ENCODE measurements around the gene TMEM234.
A peak's percentile ranks its signal among the peaks of the same experiment; 100 is the strongest.
"Not testable (repeated sequence)": the region's sequence is repeated elsewhere in the genome, so short reads cannot be mapped to it uniquely, and the experiment has no call there.

TMEM234 gene

DNA sequence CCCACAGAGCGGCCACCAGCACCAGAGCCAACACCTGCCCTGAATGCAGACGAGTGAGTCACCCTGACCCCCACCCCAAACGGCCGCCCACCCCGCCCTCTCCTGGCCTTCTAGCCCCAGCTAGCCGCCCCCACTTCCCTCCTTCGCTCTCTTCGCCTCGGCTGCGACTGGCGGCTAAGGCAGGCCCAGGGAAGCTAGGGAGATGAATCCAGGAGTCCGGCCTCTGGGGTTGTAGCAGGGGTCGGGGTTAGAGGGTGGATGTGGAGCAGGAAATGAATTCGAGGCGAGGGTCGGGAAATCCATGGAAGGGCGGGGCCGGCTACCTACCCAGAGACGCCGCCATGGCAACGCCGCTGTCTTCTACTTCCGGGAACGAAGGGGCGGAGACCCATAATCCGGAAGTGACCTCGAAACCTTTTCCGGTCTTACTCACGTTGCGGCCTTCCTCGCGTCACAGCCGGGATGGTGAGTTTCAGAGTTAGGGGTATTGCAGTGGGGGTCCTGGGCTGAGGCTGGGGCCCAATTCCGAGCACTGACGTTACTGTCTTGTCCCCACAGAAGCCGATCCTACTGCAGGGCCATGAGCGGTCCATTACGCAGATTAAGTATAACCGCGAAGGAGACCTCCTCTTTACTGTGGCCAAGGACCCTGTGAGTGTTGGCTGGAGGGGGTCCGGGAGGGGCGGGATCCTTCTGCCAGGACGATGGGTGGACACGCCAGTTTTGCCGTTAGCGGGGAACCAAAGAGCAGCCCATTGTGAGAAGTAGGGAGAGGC is at the start of gene TMEM234, which contains the start of gene EIF3I:
Gene TMEM234, minus strand, starts transcription at position 374 of the 776 bp plus-strand sequence. Its CDS starts 31 bp downstream, at position 343.
Gene EIF3I, plus strand, starts transcription at position 428 of the 776 bp plus-strand sequence. Its CDS starts 35 bp downstream, at position 463.
- FAIRE-seq = peak; percentile 90
- DNase-seq (ENCODE audit: extremely low spot score, insufficient read length, low read depth) = peak; percentile 92

DNA sequence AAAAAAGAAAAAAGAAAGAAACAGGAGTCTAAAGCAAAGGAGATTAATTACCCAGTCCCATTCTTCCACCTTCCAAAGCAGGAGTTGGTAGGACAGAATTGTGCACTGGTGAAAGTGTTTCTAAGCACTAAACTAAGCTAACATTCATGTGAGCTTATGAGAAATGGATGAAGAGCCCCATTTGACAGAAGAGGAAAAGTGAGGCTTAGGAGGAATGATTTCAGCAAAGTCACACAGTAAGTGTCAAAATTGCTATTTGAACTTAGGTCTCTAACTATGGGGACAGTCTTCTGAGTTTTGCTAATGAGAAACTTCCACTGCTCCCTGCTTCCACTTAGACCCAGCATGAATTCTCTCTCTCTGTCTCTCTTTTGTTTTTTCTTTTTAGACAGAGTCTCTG is 47.6 kb upstream of the TMEM234 start:
- DNase-seq (ENCODE audit: extremely low spot score, insufficient read length, low read depth) = no peak
- FAIRE-seq = no peak

DNA sequence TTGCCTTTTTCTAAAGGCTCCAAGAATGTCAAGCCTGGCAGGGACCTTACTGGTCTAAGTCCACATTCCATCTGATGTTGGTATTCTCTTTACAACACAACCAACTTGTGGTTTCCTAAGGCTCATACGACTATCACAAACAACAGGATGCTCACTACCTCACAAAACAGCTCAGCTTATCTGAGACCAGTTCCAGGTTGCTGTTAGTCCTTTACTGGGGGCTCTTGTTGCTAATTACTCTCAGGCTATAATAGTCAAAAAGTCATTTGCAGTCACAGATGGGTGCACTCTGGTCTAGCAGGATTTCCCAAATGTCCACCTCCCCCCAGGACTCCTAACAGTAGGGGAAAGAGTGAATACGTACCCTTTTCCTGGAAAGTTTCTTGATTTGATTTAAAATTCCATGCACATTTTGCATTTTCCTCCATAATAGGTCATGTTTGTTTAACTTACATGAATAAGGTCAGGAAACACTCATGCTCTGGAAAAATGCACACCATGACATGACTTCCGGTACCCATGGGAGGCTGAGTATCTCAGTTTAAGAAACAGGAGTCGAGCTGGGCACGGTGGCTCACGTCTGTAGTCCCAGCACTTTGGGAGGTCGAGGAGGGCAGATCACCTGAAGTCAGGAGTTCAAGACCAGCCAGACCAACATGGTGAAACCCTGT is 44.9 kb upstream of the TMEM234 start:
- DNase-seq (ENCODE audit: extremely low spot score, insufficient read length, low read depth) (no peak), FAIRE-seq (no peak)

DNA sequence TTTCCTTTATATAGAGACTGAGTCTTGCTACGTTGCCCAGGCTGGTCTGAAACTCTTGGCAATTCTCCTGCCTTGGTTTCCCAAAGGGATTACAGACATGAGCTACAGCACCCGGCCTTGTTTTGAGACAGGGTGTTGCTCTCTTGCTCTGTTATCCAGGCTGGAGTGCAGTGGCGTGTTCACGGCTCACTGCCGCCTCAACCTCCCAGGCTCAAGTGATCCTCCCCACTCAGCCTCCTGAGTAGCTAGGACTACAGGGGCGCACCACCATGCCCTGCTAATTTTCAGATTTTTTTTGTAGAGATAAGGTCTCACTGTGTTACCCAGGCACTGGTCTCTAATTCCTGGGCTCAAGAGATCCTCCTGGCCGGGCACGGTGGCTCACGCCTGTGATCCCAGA is 43.7 kb upstream of the TMEM234 start:
- FAIRE-seq (no peak), DNase-seq (ENCODE audit: extremely low spot score, insufficient read length, low read depth) (no peak)

DNA sequence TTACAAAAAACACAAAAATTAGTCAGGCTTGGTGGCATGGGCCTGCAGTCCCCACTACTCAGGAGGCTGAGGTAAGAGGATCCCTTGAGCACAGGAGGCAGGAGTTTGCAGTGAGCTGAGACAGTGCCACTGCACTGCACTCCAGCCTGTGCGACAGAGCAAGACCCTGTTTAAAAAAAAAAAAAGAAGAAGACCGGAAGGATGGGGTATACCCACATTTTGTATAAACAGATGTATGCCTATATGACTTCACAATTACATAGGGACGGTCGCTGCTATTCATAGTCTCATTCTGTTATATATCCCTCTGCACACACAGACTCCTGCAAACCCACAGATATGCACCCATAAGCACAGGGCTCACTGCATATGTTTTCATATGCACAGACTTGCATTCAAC is 41.6 kb upstream of the TMEM234 start:
- FAIRE-seq (peak; percentile 65), DNase-seq (ENCODE audit: extremely low spot score, insufficient read length, low read depth) (no peak)

DNA sequence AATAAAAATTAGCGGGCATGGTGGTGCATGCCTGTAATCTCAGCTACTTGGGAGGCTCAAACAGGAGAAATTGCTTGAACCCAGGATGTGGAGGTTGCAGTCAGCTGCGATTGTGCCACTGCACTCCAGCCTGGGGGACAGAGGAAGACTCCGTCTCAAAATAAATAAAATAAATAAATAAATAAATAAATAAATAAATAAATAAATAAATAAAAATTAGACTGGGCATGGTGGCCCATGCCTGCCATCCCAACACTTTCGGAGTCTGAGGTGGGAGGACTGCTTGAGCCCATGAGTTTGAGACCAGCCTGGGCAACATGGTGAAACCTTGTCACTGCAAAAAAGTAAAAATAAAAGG is 41.1 kb upstream of the TMEM234 start:
- FAIRE-seq; DNase-seq (ENCODE audit: extremely low spot score, insufficient read length, low read depth): not testable (repeated sequence)

DNA sequence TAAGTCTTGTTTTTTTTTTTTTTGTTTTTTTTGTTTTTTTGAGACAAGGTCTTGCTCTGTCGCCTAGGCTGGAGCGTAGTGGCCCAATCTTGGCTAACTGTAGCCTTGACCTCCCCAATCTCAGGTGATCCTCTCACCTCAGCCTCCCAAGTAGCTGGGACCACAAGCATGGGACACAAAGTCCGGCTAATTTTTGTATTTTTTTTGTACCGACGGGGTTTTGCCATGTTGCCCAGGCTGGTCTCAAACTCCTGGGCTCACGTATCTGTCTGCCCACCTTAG is 35.0 kb upstream of the TMEM234 start:
- FAIRE-seq = no peak
- no peak for DNase-seq (ENCODE audit: extremely low spot score, insufficient read length, low read depth)

DNA sequence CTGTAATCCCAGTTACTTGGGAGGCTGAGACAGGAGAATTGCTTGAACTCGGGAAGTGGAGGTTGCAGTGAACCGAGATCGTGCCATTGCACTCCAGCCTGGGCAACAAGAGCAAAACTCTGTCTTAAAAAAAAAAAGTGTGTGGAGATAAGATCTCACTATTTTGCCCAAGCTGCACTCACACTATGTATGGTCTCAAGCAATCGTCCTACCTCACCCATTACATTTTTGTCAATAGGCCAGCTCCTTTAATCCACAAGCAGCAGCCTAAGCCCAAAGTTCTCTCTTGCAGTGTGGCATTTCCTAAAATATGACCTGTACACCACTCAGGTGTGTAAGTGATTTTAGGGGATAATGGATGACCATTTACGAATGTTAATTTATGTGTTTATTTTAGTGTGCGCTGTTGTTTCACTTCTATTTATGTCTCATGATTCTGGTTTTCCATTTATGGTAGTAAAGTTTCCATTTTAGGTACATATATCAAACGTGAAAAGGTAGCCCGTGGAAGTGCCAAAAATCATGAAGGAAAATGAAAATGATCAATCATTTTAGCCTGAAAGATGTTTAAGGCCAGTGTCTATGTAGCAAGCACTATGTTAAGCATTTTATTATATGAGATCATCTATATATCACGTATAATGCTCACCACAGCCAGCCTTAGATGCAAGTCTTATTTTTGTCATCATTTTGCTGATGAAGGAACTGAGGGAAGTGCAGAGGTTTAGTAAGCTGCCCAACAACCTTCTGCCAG is 34.5 kb upstream of the TMEM234 start:
- DNase-seq (ENCODE audit: extremely low spot score, insufficient read length, low read depth) (no peak), FAIRE-seq (peak; percentile 68)

DNA sequence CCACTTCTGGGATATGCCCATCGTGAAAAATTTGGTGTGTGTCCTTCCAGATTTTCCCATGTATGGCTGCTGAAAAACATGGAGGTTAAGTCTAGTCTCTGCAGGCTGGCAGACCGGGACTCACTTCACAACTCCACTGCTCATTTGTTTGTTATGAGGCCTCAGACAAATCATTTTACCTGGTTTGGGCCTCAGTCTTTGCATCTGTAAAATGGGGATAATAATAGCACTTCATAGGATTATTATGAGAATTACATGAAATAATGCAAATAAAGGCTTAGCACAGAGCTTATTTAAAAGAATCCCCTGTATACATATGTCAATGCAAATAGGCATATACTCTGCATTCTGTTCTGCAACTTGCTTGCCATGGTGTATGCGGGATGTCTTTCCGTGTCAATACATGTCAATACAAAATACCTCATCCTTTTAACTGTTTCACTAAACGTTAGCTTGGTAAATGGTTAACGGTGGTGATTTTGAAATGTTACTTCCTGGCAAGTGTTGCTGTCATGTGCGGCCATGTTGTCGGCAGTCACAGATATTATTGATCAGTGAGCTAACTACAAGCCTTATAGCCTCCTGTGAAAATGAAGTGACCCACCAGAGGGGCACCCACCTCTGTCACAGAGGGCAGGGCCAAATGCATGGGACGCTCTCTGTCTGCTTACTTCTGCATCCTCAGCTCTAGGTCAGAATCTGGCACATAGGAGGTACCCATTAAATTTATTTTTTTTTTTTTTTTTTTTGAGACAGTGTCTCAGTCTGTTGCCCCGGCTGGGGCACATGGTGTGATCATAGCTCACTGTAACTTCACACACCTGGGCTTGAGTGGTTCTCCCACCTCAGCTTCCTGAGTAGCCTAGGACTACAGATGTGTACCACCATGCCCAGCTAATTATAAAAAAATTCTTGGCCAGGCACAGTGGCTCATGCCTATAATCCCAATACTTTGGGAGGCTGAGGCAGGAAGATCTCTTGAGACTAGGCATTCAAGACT is 33.2 kb upstream of the TMEM234 start:
- DNase-seq (ENCODE audit: extremely low spot score, insufficient read length, low read depth) (no peak), FAIRE-seq (peak; percentile 79)

DNA sequence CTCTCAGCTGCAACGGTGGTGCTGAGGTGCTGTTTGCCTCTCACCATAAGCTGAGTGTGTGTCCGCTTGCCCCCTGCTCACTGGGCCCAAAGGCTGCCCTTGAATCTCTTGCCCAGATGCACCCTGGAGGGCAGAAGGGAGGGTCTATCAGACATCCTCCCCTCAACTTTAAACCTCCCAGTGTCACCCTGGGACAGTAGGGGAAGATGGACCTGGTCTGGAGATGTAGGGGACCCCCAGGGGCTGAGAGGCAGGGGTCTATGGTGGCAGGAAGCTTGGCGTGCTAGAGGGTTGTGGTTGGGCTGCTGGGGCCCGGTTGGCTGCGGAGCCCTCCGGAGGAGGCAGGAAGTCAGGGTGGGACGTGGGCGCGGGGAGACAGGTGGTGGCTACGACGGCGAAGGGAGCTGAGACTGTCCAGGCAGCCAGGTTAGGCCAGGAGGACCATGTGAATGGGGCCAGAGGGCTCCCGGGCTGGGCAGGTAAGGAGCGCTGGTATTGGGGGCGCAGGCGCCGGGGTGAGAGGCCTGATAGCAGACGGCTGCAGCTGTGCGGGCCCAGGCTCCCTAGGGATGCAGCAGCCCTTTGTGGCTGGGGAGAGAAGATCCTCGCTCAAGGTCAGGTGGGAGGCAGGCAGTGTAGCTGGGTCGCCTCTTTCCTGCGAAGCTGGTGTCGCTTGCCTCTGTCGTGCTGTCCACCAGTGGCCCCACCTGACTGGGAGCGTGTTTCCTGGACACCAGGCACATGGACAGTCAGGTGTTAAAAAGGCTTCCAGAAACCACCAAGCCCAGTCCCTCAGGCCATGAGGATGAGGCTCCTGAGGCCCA is 29.0 kb upstream of the TMEM234 start, which contains the start of gene LCK:
Gene LCK, plus strand, starts transcription at position 373 of the 824 bp plus-strand sequence. CDS start 23,065 bp downstream, outside the sequence.
- FAIRE-seq = peak; percentile 77
- peak; percentile 39 for DNase-seq (ENCODE audit: extremely low spot score, insufficient read length, low read depth)

DNA sequence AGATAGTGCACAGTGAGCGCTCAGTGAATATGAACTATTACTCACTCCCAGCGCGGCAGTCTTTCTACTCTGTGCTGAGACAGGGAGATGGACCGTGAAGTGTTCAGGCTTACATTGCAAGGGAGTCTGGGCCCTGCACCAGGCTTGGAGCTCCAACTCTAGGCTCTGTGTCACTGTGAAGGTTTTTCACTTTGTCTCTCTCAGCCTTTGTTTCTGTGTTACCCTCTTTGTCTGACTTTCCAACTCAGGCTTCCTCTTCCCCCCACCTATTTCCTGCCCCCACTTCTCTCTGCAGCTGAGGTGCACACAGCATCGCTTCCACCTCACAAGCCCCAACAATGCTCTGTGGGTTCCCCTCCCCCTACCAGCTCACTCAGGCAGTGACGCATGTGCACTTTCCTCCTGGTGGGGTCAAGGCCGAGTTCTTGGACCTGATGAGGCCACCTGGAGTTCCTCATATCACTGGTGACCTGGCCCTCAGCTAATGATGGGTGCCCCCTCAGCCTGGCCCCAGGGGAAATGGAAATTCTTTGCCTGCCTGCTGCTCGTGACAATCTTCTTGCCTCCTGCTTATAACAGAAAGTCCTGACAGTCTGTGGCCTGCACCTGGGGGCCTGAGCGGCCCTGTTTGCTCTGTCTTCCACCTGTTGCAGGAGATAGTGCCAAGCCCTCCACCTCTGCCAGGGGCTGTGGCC is 27.8 kb upstream of the TMEM234 start:
- peak; percentile 80 for DNase-seq (ENCODE audit: extremely low spot score, insufficient read length, low read depth)
- peak; percentile 97 for FAIRE-seq

DNA sequence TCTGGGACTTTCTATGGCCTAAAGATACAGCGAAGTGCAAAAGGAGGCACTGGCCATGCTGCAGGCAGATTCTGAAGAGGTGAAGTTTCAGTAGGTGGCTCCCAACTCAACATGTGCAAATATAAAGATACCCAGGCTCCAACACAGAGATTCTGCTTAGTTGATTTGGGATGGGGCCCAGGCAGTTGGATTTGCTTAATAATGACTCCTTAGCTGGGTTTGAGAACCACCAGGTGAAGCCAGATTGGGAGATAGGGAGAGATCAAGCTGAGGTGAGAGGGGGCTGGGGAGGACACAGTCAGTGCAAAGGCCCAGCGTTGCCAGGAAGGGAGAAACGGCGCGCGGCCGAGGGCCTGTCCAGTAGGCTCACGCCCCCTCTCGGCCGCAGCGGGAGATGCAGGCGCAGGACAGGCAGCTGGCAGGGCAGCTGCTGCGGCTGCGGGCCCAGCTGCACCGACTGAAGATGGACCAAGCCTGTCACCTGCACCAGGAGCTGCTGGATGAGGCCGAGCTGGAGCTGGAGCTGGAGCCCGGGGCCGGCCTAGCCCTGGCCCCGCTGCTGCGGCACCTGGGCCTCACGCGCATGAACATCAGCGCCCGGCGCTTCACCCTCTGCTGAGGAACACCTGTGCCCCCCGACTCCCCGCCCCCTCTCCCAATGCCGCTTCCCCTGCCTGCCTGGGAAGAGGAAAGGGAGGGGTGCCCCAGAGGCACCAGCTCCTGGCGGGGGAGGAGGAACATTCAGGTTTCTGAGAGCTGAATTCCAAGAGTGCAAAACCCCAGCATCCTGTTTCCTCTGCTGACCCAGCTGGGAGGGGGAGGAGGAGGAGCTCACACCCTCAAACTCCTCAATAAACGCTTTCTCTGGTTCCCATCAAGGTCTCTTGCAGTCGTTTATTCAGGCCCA is 26.1 kb upstream of the TMEM234 start:
- FAIRE-seq (peak; percentile 76), DNase-seq (ENCODE audit: extremely low spot score, insufficient read length, low read depth) (peak; percentile 74)

DNA sequence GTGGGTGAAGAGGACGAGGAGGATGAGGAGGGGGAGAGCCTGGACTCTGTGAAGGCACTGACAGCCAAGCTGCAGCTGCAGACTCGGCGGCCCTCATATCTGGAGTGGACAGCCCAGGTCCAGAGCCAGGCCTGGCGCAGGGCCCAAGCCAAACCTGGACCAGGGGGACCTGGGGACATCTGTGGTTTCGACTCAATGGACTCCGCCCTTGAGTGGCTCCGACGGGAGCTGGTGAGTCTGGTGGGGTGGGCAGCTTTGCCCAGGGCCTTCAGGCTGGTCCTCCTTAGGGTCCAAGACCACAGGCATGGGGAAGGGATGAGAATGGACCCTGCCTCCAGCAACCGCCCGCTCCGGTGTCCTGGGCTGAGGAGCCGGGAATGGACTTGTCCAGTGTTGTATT is 25.3 kb upstream of the TMEM234 start:
- DNase-seq (ENCODE audit: extremely low spot score, insufficient read length, low read depth) (no peak), FAIRE-seq (no peak)

DNA sequence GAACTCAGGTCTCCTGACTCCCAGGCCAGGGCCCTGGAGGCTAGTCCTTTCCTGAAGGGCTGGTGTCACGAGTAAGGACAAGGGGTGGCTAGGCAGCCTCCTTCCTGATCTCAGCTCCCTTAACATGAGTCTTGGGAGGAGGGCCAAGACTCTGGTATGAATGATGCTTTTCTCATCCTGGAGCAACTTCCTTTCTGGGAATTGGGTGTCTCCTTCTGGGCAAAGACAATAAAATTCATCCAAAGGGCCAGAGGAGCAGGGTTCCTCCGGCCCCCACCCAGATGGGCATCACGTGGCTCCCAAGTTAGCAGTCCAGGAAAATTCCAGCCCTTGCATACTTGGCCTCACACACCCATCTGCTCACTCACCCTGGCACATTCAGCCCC is 24.7 kb upstream of the TMEM234 start, which contains the start of gene FAM167B:
Gene FAM167B, plus strand, starts transcription at position 335 of the 386 bp plus-strand sequence. CDS start 200 bp downstream, outside the sequence.
- FAIRE-seq (no peak), DNase-seq (ENCODE audit: extremely low spot score, insufficient read length, low read depth) (no peak)

DNA sequence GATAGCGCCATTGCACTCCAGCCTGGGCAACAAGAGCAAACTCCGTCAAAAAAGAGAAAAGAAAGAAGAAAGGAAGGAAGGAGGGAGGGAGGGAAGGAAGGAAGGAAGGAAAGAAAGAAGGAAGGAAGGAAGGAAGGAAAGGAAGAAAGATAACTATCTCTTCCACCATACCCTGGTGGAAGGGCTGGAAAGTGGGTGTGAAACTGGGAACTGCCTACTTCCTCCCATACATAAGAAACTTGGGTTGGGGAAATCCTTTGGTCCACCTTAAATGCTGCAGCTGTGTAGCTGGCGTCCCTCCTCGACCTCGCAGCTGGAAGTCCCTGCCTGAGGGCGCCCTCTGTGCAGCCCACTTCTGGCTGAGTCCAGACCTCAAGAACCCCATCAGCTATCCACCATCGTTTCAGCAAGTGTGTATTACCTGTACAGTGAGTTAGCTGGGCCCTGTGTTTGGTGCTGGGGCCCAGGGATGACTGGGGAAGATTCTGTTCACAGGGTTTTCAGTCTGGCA is 20.2 kb upstream of the TMEM234 start:
- FAIRE-seq (peak; percentile 69), DNase-seq (ENCODE audit: extremely low spot score, insufficient read length, low read depth) (no peak)

DNA sequence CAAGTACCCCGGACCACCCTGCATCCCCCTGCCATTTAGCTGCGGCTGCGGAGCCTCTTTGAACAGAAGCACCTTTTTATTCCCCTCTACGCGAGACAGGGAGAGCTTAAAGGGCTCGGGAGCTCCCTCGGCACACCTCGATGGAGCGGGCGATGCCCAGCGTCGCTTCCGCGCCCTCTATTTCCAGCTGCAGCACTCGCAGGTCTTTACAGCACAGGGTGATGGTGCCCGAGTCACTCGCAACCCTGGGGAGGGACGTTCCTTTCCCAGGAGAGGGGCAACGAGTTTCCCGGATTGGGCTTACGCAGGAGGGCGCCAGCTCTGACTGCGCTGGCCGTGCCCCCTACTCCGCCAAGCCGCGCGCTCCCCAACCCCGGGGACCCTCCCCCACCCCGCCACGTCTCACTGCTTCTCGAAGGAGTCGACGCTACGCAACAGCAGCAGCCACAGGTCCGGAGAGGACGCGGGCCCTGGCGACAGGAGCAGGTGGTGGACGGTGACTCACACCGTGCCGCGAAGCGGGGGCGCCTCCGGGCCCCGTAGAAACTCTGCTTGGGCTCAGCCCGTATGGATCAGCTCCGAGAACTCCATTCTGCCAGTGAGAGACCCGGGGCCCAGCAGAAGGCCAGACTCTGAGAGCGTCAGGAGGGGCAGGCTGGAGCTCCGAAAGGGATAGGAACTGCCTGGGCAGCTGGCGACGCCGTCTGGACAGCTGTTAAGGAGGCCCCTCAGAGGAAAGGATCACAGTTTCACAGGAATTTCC is 19.0 kb upstream of the TMEM234 start:
- DNase-seq (ENCODE audit: extremely low spot score, insufficient read length, low read depth) (no peak), FAIRE-seq (peak; percentile 63)

Data from GM18507 (cell line).